H1 (cell line): ENCODE data around the gene AGFG2. TPM values are rescaled to one million over a fixed set of nuclear protein-coding genes. Genes with fewer than 3 reads are reported as not detected.

Source experiments
- CTCF ChIA-PET: fragments of 300-600 bp; sonication (Branson Sonifier 250); formaldehyde crosslinking; loops from one replicate; lab custom pipeline; 2021; ENCODE audit not compliant: partially characterized antibody; lab: Charles Lee
- POLR2A ChIA-PET: fragments of 300-600 bp; sonication (Branson Sonifier 250); formaldehyde crosslinking; loops from one replicate; lab custom pipeline; 2021; ENCODE audit warnings: inconsistent platforms; ENCODE audit not compliant: partially characterized antibody; lab: Charles Lee
- DNase-seq, 2 experiments: peaks; one replicate each; pipeline versions ENCODE4 v3.0.0 to v3.0.0-alpha.2; 2010 to 2022; ENCODE audit warnings: low spot score in 2 of 2, low read depth in 1 of 2, mixed read lengths in 1 of 2
- FAIRE-seq: peaks from 2 replicates; lab custom pipeline; 2011; peaks lifted over from hg19 to GRCh38; lab: Jason Lieb, UNC
- H2AFZ ChIP-seq: 2 replicates; pipeline ENCODE4 v1.8.1; 2012; ENCODE audit warnings: low read length, inconsistent platforms
- H2AK5ac ChIP-seq: 2 replicates; pipeline ENCODE4 v1.6.1; 2013; ENCODE audit warnings: low read depth, low read length
- H2BK120ac ChIP-seq: replicated peaks from 2 replicates; pipeline ENCODE3; 2013; ENCODE audit warnings: low read depth, low read length, inconsistent platforms
- H2BK12ac ChIP-seq: 2 replicates; pipeline ENCODE4 v1.6.1; 2013; ENCODE audit warnings: low read depth, low read length
- H2BK15ac ChIP-seq: 2 replicates; pipeline ENCODE4 v1.6.1; 2013; ENCODE audit warnings: low read length
- H2BK20ac ChIP-seq: 2 replicates; pipeline ENCODE4 v1.6.1; 2013; ENCODE audit warnings: low read length
- H2BK5ac ChIP-seq: 2 replicates; pipeline ENCODE4 v1.6.1; 2013; ENCODE audit warnings: low read depth, low read length
- H3K14ac ChIP-seq: 2 replicates; pipeline ENCODE4 v1.6.1; 2013; ENCODE audit warnings: inconsistent platforms; ENCODE audit not compliant: insufficient read length
- H3K18ac ChIP-seq: 2 replicates; pipeline ENCODE4 v1.6.1; 2013; ENCODE audit warnings: low read length; ENCODE audit errors: extremely low read depth
- H3K23ac ChIP-seq: 2 replicates; pipeline ENCODE4 v1.6.1; 2013; ENCODE audit warnings: inconsistent platforms; ENCODE audit not compliant: insufficient read length
- H3K23me2 ChIP-seq: 2 replicates; pipeline ENCODE4 v1.6.1; 2013; ENCODE audit warnings: low read depth, low read length
- H3K27ac ChIP-seq: 2 replicates; pipeline ENCODE4 v1.6.1; 2011; ENCODE audit warnings: low read depth, low read length, inconsistent platforms
- H3K27me3 ChIP-seq, 4 experiments: replicated peaks in 1 of 4; 1 replicate in 1 of 4; 2 replicates in 3 of 4; pipeline versions ENCODE4 v1.6.1 to v1.8.1; 2011 to 2013; ENCODE audit warnings: low read length in 3 of 4, mild to moderate bottlenecking in 3 of 4, inconsistent platforms in 2 of 4, mixed read lengths in 2 of 4, moderate library complexity in 1 of 4; ENCODE audit not compliant: control insufficient read depth in 3 of 4, insufficient read depth in 3 of 4; ENCODE audit errors: extremely low read depth in 1 of 4
- H3K36me3 ChIP-seq, 4 experiments: 2 replicates each; pipeline versions ENCODE4 v1.6.1 to v1.8.1; 2011 to 2013; ENCODE audit warnings: mild to moderate bottlenecking in 4 of 4, low read length in 3 of 4, moderate library complexity in 2 of 4, control low read depth in 1 of 4, inconsistent platforms in 1 of 4; ENCODE audit not compliant: insufficient read depth in 4 of 4, control insufficient read depth in 2 of 4
- H3K4ac ChIP-seq: replicated peaks from 2 replicates; pipeline ENCODE3; 2013; ENCODE audit warnings: low read length, low read depth, mixed read lengths, inconsistent platforms; ENCODE audit not compliant: insufficient read length
- H3K4me1 ChIP-seq, 4 experiments: replicated peaks in 1 of 4; 1 replicate in 1 of 4; 2 replicates in 3 of 4; pipeline versions ENCODE4 v1.6.1 to v1.8.1; 2011 to 2013; ENCODE audit warnings: low read length in 3 of 4, inconsistent platforms in 2 of 4, mixed read lengths in 1 of 4; ENCODE audit not compliant: insufficient read depth in 4 of 4, control insufficient read depth in 3 of 4
- H3K4me2 ChIP-seq, 2 experiments: 2 replicates each; pipeline versions ENCODE4 v1.6.1 to v1.8.1; 2011 to 2013; ENCODE audit warnings: low read depth in 2 of 2, low read length in 2 of 2, control low read depth in 1 of 2, inconsistent platforms in 1 of 2, mild to moderate bottlenecking in 1 of 2; ENCODE audit not compliant: insufficient read depth in 1 of 2
- H3K4me3 ChIP-seq, 4 experiments: fragments of 200-600, 300-600 bp in 1 of 4; sonication (generic), shearing (Covaris generic), sonication (Bioruptor Twin) in 1 of 4; 2 replicates each; pipeline versions ENCODE4 v1.5.1 to v1.8.1; 2011 to 2016; ENCODE audit warnings: low read length in 4 of 4, low read depth in 3 of 4, control low read depth in 2 of 4, inconsistent platforms in 2 of 4, mild to moderate bottlenecking in 2 of 4, mixed read lengths in 1 of 4, moderate library complexity in 1 of 4; ENCODE audit not compliant: insufficient read depth in 2 of 4; ENCODE audit errors: extremely low read depth in 1 of 4
- H3K56ac ChIP-seq: replicated peaks from 2 replicates; pipeline ENCODE3; 2013; ENCODE audit warnings: low read depth, mild to moderate bottlenecking, mixed read lengths, low read length, inconsistent platforms; ENCODE audit not compliant: insufficient read length
- H3K79me1 ChIP-seq: 2 replicates; pipeline ENCODE4 v1.6.1; 2013; ENCODE audit warnings: low read depth, low read length, control low read depth
- H3K79me2 ChIP-seq, 2 experiments: 2 replicates each; pipeline versions ENCODE4 v1.6.1 to v1.8.1; 2012 to 2013; ENCODE audit warnings: low read length in 2 of 2, mild to moderate bottlenecking in 2 of 2, inconsistent platforms in 1 of 2; ENCODE audit not compliant: insufficient read depth in 2 of 2, control insufficient read depth in 1 of 2
- H3K9ac ChIP-seq, 4 experiments: replicated peaks in 1 of 4; 1 replicate in 1 of 4; 2 replicates in 3 of 4; pipeline versions ENCODE4 v1.6.1 to v1.8.1; 2011 to 2013; ENCODE audit warnings: low read depth in 3 of 4, low read length in 3 of 4, control low read depth in 2 of 4, mild to moderate bottlenecking in 2 of 4, moderate library complexity in 2 of 4, inconsistent platforms in 1 of 4; ENCODE audit errors: extremely low read depth in 1 of 4
- H3K9me3 ChIP-seq, 2 experiments: 2 replicates each; pipeline versions ENCODE4 v1.6.1 to v1.8.1; 2012 to 2013; ENCODE audit warnings: mild to moderate bottlenecking in 2 of 2, moderate library complexity in 2 of 2, control low read depth in 1 of 2, inconsistent platforms in 1 of 2, low read depth in 1 of 2, low read length in 1 of 2, mixed read lengths in 1 of 2; ENCODE audit not compliant: insufficient read depth in 2 of 2
- H4K20me1 ChIP-seq, 2 experiments: replicated peaks in 1 of 2; 2 replicates each; pipeline versions ENCODE3 to v1.8.1; 2011 to 2013; ENCODE audit warnings: inconsistent platforms in 2 of 2, low read length in 2 of 2, mild to moderate bottlenecking in 1 of 2; ENCODE audit not compliant: insufficient read depth in 2 of 2, control insufficient read depth in 1 of 2
- H4K5ac ChIP-seq: 2 replicates; pipeline ENCODE4 v1.6.1; 2013; ENCODE audit warnings: low read length, low read depth, mixed read lengths, inconsistent platforms; ENCODE audit not compliant: insufficient read length
- H4K8ac ChIP-seq: 2 replicates; pipeline ENCODE4 v1.8.0; 2013; ENCODE audit warnings: mild to moderate bottlenecking, moderate library complexity, low read length, inconsistent platforms; ENCODE audit not compliant: insufficient read depth; ENCODE audit errors: extremely low read depth
- H4K91ac ChIP-seq: replicated peaks from 2 replicates; pipeline ENCODE3; 2013; ENCODE audit warnings: low read length, mixed read lengths, inconsistent platforms; ENCODE audit not compliant: insufficient read length
- BCL11A ChIP-seq, 2 experiments: IDR thresholded peaks; one replicate each; pipeline ENCODE4 v1.6.1; 2011; ENCODE audit warnings: low read depth in 2 of 2, low read length in 2 of 2, mild to moderate bottlenecking in 2 of 2
- CREB1 ChIP-seq: IDR thresholded peaks from 2 replicates; pipeline ENCODE4 v1.6.1; 2012; ENCODE audit warnings: inconsistent platforms
- CTBP2 ChIP-seq: IDR thresholded peaks from 2 replicates; pipeline ENCODE4 v1.7.0; 2011; ENCODE audit warnings: borderline replicate concordance, mild to moderate bottlenecking, moderate library complexity, mixed read lengths, low read length; ENCODE audit not compliant: insufficient read depth, insufficient read length
- E2F6 ChIP-seq: IDR thresholded peaks from 2 replicates; pipeline ENCODE4 v1.6.1; 2012; ENCODE audit warnings: inconsistent platforms
- FOSL1 ChIP-seq: IDR thresholded peaks from 2 replicates; pipeline ENCODE4 v1.6.1; 2011; ENCODE audit warnings: mild to moderate bottlenecking, low read depth, low read length, moderate library complexity; ENCODE audit not compliant: insufficient read depth
- HDAC6 ChIP-seq: IDR thresholded peaks from one replicate; pipeline ENCODE4 v1.7.1; 2012; ENCODE audit warnings: low read depth, mild to moderate bottlenecking, inconsistent platforms, low read length, moderate library complexity
- KDM1A ChIP-seq: fragments of 200-600, 300-600 bp; sonication (generic); IDR thresholded peaks from 2 replicates; pipeline ENCODE4 v1.7.1; 2016; ENCODE audit warnings: mild to moderate bottlenecking, low read length, borderline replicate concordance
- KDM5A ChIP-seq: fragments of 200-600 bp; IDR thresholded peaks from 2 replicates; pipeline ENCODE4 v1.7.1; 2012; ENCODE audit warnings: mild to moderate bottlenecking, low read length, inconsistent platforms, mixed read lengths
- POLR2A ChIP-seq, 2 experiments: IDR thresholded peaks; 1 replicate in 1 of 2; 2 replicates in 1 of 2; pipeline ENCODE4 v1.6.1; 2011; ENCODE audit warnings: low read depth in 2 of 2, low read length in 2 of 2, mild to moderate bottlenecking in 2 of 2; ENCODE audit errors: control extremely low read depth in 1 of 2
- SP1 ChIP-seq: IDR thresholded peaks from 2 replicates; pipeline ENCODE4 v1.6.1; 2011; ENCODE audit warnings: low read depth, low read length
- SRF ChIP-seq: IDR thresholded peaks from 2 replicates; pipeline ENCODE4 v1.6.1; 2011; ENCODE audit warnings: mild to moderate bottlenecking, low read depth, low read length, moderate library complexity
- SUZ12 ChIP-seq: fragments of 200-600 bp; sonication (generic); IDR thresholded peaks from 2 replicates; pipeline ENCODE4 v1.6.1; 2012; ENCODE audit warnings: mild to moderate bottlenecking, inconsistent platforms, low read length, moderate library complexity, mixed read lengths
- WGBS, 2 experiments: shearing (Covaris generic) in 1 of 2; methylation state at CpG; one replicate each; pipeline versions ENCODE4 v1.1.6 to v1.1.7; 2013 to 2015; ENCODE audit warnings: low lambda C conversion rate in 2 of 2, mixed read lengths in 2 of 2, inconsistent platforms in 1 of 2, low coverage in 1 of 2, missing lambda C conversion rate in 1 of 2; ENCODE audit not compliant: insufficient replicate concordance in 2 of 2, insufficient coverage in 1 of 2, insufficient read length in 1 of 2; ENCODE audit errors: extremely low coverage in 1 of 2, missing lambda C conversion rate in 1 of 2; 5-methylcytosine and 5-hydroxymethylcytosine counted together
- polyA plus RNA-seq, 7 experiments: library from polyadenylated mRNA; depleted of rRNA in 3 of 7; stranded (reverse) in 5 of 7; unstranded in 2 of 7; fragments of >200 nt in 5 of 7; fragments of 200-250 nt in 2 of 7; gene quantifications; 1 replicate in 5 of 7; 2 replicates in 1 of 7; 4 replicates in 1 of 7; pipeline versions ENCODE4 v1.2.1 to v1.2.3, GENCODE V29; 2011 to 2013; ENCODE audit warnings: missing spikeins in 2 of 7, mixed read lengths in 2 of 7
- total RNA-seq: library from RNA; stranded (reverse); fragmentation: NEBNext Ultra II Directional; extraction: Animal tissue kit (Norgen Biotek cat#: 25700); gene quantifications from 2 replicates; pipeline ENCODE4 v1.2.1, GENCODE V29; 2021

AGFG2 gene
- total and polyA plus RNA-seq, 2 of the 8 experiments (the other 6 are each of a cell fraction or from before 2014, with no cell fraction given), result 7.6 to 11.2 TPM

DNA sequence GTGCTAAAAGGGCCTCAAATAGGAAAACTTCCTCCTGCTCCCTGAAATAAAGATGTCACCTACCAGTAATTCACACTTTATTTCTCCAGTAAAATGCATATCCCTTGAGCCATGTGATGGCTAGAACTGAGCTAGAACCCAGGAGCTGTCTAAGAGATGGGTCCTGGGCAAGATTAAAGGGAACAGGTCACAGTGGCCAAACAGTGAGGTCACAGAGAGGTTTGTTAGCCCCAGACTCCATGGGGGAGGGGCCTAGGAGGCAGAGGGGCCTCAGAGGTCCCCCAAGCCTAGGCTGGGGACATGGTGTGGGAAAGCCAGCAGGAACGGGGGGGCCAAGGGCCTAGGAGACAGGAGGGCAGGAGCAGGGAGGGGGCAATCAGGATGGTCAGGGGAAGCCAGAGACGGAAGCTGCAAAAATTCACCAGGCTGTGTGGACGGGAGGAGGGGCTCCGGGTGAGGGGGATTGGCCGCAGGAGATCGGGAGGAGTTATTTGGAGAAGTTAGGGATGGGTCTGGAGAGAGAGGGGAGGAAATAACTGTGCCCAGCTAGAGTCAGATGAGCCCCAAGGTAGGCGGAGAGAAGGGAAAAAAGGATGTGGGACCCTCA is 50.4 kb downstream of the AGFG2 start:
- Histone ChIP-seq H2BK15ac (no peak overlapping the region), H4K5ac (peak overlapping the region; percentile 11), H4K20me1 (peaks cover 0 to 4% of the 10 kb centered on the region in 2 experiments), H3K79me1 (no peaks in the 10 kb centered on the region), H4K8ac (no peak overlapping the region), H3K4me1 (peaks cover 0 to 19% (median 10%) of the 10 kb centered on the region in 4 experiments; a peak in 6 of 7 replicates), H3K4me2 (peak overlapping the region; percentile 54 to 57), H2BK20ac (no peak overlapping the region), H3K18ac (peak overlapping the region; percentile 13), H3K56ac (no peak overlapping the region), H3K27me3 (peaks cover 0 to 2% (median under 1%) of the 10 kb centered on the region in 4 experiments; a peak in 4 of 7 replicates), H3K23me2 (peaks cover 10% of the 10 kb centered on the region), H3K4ac (no peak overlapping the region), H3K9ac (no peak overlapping the region), H3K36me3 (no peaks in the 10 kb centered on the region), H2BK120ac (no peak overlapping the region), H3K4me3 (peak overlapping the region in 1 of 4 experiments; percentile 1; a peak in 2 of 8 replicates), H2AFZ (no peak overlapping the region), H2AK5ac (no peak overlapping the region), H3K27ac (no peak overlapping the region), H3K79me2 (no peaks in the 10 kb centered on the region), H2BK12ac (0 out of 2 replicates have a peak overlapping the region, but pooled peaks have one; percentile 2), H4K91ac (no peak overlapping the region), H3K14ac (no peak overlapping the region), H3K9me3 (no peaks in the 10 kb centered on the region), H2BK5ac (0 out of 2 replicates have a peak overlapping the region, but pooled peaks have one; percentile 18), H3K23ac (no peak overlapping the region)
- 45% methylated on average over 7 of the region's 7 CpGs; no CpG with 5 or more reads in 1 of the 2 experiments for WGBS, 2 experiments
- DNase-seq (no peak), FAIRE-seq (no peak)
- TF ChIP-seq HDAC6 (no peak), CTBP2 (no peak), POLR2A (IDR thresholded peaks at IDR 0.05; ENCODE audit: control extremely low read depth in 1 of 2, low read depth in 2 of 2, low read length in 2 of 2) (no peak), SUZ12 (no peak), KDM1A (no peak), SP1 (no peak), FOSL1 (no peak), E2F6 (no peak), SRF (no peak), BCL11A (IDR thresholded peaks at IDR 0.05; ENCODE audit: low read depth in 2 of 2, low read length in 2 of 2) (no peak), KDM5A (no peak), CREB1 (no peak)
- ChIA-PET CTCF (interaction anchor here (0.5 to 11.4 kb wide), 17 partner anchors 12 to 237 kb away, joined by 3 to 171 read pairs (median 6); partner anchors contain the start of genes MOSPD3 and PCOLCE), POLR2A (interaction anchor here (0.8 to 10.0 kb wide), 19 partner anchors 8 to 160 kb away, joined by 3 to 172 read pairs (median 4); partner anchors contain the start of genes MEPCE, MOSPD3, PCOLCE and ZCWPW1)
